NCI-H748 (cell line): Measurements from ENCODE around the gene LMBRD2.
A peak's percentile ranks its signal among the peaks of the same experiment; 100 is the strongest.

Source experiments
- DNase-seq: peaks from one replicate; lab custom pipeline; 2025; ENCODE audit not compliant: unreplicated experiment; lab: John Stamatoyannopoulos, UW

LMBRD2 gene

GRCh38 chr5:36111238-36111637, 40.4 kb downstream of the LMBRD2 start:
- DNase-seq: no peak

GRCh38 chr5:36108758-36109460, 42.8 kb downstream of the LMBRD2 start:
- DNase-seq: no peak

- DNase-seq: no peak
These were observed 45.9 kb downstream of the LMBRD2 start for GRCh38 chr5:36105819-36106218.

GRCh38 chr5:36099748-36100147, 51.9 kb downstream of the LMBRD2 start:
- DNase-seq: no peak

- no peak for DNase-seq
These were observed 55.2 kb downstream of the LMBRD2 start for GRCh38 chr5:36096486-36096885.

GRCh38 chr5:36089989-36090388, 61.7 kb downstream of the LMBRD2 start:
- DNase-seq: peak; percentile 53

GRCh38 chr5:36079200-36079781, 72.4 kb downstream of the LMBRD2 start:
- peak; percentile 88 for DNase-seq

- no peak for DNase-seq
These were observed 73.3 kb downstream of the LMBRD2 start for GRCh38 chr5:36078430-36078829.

GRCh38 chr5:36073595-36074216, 78.0 kb downstream of the LMBRD2 start:
- peak; percentile 81 for DNase-seq

- no peak for DNase-seq
These were observed 80.8 kb downstream of the LMBRD2 start for GRCh38 chr5:36070687-36071571.

GRCh38 chr5:36068751-36069281, 82.9 kb downstream of the LMBRD2 start:
- DNase-seq: no peak

GRCh38 chr5:36066540-36067210, 85.0 kb downstream of the LMBRD2 start, which contains the start of gene UGT3A2:
TSS of gene UGT3A2 (minus strand) at chr5:36066882. CDS start at chr5:36066789, 93 bp downstream.
- DNase-seq: no peak

- no peak for DNase-seq
These were observed 85.6 kb downstream of the LMBRD2 start for GRCh38 chr5:36066001-36066539.

- peak; percentile 39 for DNase-seq
These were observed 91.2 kb downstream of the LMBRD2 start for GRCh38 chr5:36060420-36060887.

GRCh38 chr5:36059571-36060419, 91.9 kb downstream of the LMBRD2 start:
- DNase-seq: no peak

- no peak for DNase-seq
These were observed 92.9 kb downstream of the LMBRD2 start for GRCh38 chr5:36058776-36059175.

- DNase-seq: no peak
These were observed 94.3 kb downstream of the LMBRD2 start for GRCh38 chr5:36057386-36057785.

- no peak for DNase-seq
These were observed 95.3 kb downstream of the LMBRD2 start for GRCh38 chr5:36056422-36056821.

- DNase-seq: no peak
These were observed 95.7 kb downstream of the LMBRD2 start for GRCh38 chr5:36055984-36056383.
